GM12864 (cell line): ENCODE measurements around the gene ZNF322.

Experiments
- DNase-seq: peaks from one replicate; pipeline ENCODE4 v3.0.0-alpha.2; 2011; ENCODE audit warnings: low read depth
- H3K4me3 ChIP-seq: 2 replicates; pipeline ENCODE4 v1.5.1; 2011; ENCODE audit warnings: mild to moderate bottlenecking, low read depth, low read length, control low read depth
- TF ChIP-seq, protein P1 (sequence below): IDR thresholded peaks from 2 replicates; pipeline ENCODE4 v1.5.1; 2011; ENCODE audit warnings: low read depth, mild to moderate bottlenecking, moderate library complexity, low read length, control low read depth, inconsistent platforms; ENCODE audit errors: missing control alignments

ZNF322 gene

DNA sequence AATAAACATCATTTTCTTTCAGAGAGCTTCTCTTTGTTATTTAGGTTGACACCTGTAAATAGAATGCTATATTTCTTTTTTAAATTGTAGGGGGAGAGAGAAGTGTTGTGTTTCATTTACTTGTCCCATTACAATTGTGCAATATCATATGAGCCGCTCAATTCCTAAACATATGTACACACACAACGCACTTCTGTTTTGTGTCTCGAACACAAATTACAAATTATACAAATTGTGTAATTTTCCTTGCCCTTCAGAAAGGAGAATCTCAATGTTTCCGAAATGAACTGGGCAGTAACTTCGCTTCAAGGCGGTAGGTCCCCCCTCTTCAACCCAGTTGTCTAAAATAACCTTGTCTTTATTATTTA is 65.4 kb downstream of the ZNF322 start:
- no peak overlapping the region for H3K4me3 ChIP-seq
- TF ChIP-seq, protein P1, sequence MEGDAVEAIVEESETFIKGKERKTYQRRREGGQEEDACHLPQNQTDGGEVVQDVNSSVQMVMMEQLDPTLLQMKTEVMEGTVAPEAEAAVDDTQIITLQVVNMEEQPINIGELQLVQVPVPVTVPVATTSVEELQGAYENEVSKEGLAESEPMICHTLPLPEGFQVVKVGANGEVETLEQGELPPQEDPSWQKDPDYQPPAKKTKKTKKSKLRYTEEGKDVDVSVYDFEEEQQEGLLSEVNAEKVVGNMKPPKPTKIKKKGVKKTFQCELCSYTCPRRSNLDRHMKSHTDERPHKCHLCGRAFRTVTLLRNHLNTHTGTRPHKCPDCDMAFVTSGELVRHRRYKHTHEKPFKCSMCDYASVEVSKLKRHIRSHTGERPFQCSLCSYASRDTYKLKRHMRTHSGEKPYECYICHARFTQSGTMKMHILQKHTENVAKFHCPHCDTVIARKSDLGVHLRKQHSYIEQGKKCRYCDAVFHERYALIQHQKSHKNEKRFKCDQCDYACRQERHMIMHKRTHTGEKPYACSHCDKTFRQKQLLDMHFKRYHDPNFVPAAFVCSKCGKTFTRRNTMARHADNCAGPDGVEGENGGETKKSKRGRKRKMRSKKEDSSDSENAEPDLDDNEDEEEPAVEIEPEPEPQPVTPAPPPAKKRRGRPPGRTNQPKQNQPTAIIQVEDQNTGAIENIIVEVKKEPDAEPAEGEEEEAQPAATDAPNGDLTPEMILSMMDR = no peak
- no peak for DNase-seq

DNA sequence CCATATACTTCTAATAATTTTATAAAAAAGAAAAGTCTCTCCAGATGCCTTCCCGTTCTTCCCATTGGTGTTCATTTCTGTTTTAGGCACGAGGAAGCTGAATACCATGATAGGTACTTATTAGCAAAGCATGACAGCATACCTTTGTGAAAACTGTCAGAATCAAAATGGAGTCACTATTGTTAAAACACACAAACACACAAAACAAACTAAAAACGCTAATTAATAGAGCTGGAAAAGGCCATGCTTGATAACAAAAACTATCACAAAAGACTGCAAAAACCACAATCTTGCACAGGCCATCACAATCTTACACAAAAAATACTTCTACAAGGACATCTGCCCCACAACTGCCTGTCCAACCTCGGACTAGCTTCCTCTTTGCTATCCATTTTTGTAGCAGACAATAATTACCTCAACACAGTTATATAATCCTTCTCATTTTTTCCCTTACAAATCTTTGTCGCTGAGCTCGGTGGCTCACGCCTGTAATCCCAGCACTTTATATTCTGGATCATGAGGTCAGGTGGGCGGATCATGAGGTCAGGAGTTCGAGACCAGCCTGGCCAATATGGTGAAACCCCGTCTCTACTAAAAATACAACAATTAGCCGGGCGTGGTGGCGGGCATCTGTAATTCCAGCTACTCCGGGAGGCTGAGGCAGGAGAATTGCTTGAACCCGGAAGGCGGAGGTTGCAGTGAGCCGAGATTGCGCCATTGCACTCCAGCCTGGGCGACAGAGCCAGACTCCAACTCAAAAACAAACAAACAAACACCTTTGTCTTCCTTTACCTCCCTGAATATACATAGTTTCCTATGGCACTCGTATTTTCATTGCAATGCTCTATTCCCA is 66.0 kb downstream of the ZNF322 start:
- H3K4me3 ChIP-seq = no peak overlapping the region
- TF ChIP-seq, protein P1 = no peak
- no peak for DNase-seq

DNA sequence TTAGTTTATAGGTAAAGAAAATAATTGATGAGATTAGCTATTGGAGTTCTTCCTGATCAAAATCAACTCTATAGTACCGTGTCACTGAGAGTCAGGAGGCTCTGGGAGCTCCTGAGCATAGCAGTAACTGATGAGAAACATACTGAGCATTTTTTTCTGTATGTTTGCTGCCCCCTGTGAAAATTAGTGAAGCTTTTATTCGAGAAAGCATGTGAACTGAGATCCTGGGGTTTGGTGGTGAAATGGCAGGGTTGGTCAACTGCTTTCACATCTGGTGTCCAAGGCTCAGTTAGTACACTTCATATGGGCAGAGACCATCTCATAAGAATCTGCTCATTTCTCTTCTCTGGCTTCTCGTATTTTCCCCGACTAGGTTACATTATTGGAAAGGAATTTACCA is 66.9 kb downstream of the ZNF322 start:
- TF ChIP-seq, protein P1 = no peak
- H3K4me3 ChIP-seq = no peak overlapping the region
- no peak for DNase-seq

DNA sequence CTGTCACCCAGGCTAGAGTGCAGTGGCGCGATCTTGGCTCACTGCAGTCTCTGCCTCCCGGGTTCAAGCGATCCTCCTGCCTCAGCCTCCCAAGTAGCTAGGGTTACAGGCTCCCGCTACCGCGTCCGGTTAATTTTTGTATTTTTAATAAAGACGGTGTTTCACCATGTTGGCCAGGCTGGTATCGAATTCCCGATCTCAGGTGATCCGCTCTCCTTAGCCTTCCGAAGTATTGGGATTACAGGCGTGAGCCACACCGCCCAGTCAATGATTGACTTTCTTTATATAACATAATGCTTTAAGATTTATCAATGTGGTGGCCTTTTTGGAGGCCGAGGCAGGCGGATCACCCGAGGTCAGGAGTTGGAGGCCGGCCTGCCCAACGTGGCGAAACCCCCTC is 70.6 kb downstream of the ZNF322 start:
- DNase-seq = no peak
- H3K4me3 ChIP-seq = no peak overlapping the region
- TF ChIP-seq, protein P1 = no peak
